H1 (cell line): Measurements from ENCODE around the gene MARVELD2.

ENCODE experiments used
- CBX8 ChIP-seq: fragments of 300-800, 300-1000 bp; sonication (generic); IDR thresholded peaks from 2 replicates; pipeline ENCODE4 v1.7.1; 2016; ENCODE audit warnings: low read depth, low read length, borderline replicate concordance
- NRF1 ChIP-seq: IDR thresholded peaks from 2 replicates; pipeline ENCODE4 v1.6.1; 2011; ENCODE audit warnings: mild to moderate bottlenecking, low read depth, low read length, improper control_type of control experiment
- POLR2AphosphoS5 ChIP-seq: IDR thresholded peaks from 2 replicates; pipeline ENCODE4 v1.6.1; 2011; ENCODE audit warnings: low read depth, low read length
- TF ChIP-seq, protein P1 (sequence below), 3 experiments: IDR thresholded peaks; 1 replicate in 2 of 3; 2 replicates in 1 of 3; pipeline versions ENCODE4 v1.5.1 to v1.6.1; 2011; ENCODE audit warnings: low read length in 3 of 3, mild to moderate bottlenecking in 3 of 3, inconsistent platforms in 2 of 3, low read depth in 1 of 3, moderate library complexity in 1 of 3; ENCODE audit not compliant: insufficient read depth in 1 of 3; ENCODE audit errors: control extremely low read depth in 1 of 3

DNA sequence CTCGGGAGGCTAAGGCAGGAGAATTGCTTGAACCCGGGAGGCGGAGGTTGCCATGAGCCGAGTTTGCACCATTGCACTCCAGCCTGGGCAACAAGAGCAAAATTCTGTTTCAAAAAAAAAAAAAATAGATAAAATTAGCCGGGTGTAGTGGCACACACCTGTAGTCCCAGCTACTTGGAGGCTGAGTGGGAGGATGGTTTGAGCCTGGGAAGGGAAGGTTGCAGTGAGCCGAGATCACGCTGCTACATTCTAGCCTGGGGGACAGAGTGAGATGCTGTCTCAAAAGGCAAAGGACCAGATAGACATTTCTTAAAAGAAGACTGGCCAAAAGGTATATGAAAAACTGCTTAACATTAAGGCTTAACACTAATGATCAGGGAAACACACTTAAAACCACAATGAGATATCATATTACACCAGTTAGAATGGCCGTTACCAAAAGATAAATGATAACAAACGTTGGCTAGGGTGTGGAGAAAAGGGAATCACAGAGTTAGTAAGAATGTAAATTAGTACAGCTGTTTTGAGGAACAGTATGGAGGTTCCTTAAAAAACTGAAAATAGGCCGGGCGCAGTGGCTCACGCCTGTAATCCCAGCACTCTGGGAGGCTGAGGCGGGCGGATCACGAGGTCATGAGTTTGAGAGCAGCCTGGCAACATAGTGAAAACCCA lies 10.1 kb upstream of the MARVELD2 start:
- no peak for TF ChIP-seq NRF1
- TF ChIP-seq, protein P1, sequence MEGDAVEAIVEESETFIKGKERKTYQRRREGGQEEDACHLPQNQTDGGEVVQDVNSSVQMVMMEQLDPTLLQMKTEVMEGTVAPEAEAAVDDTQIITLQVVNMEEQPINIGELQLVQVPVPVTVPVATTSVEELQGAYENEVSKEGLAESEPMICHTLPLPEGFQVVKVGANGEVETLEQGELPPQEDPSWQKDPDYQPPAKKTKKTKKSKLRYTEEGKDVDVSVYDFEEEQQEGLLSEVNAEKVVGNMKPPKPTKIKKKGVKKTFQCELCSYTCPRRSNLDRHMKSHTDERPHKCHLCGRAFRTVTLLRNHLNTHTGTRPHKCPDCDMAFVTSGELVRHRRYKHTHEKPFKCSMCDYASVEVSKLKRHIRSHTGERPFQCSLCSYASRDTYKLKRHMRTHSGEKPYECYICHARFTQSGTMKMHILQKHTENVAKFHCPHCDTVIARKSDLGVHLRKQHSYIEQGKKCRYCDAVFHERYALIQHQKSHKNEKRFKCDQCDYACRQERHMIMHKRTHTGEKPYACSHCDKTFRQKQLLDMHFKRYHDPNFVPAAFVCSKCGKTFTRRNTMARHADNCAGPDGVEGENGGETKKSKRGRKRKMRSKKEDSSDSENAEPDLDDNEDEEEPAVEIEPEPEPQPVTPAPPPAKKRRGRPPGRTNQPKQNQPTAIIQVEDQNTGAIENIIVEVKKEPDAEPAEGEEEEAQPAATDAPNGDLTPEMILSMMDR (IDR thresholded peaks at IDR 0.05; ENCODE audit: control extremely low read depth in 1 of 3, insufficient read depth in 1 of 3, low read depth in 1 of 3, low read length in 3 of 3), result no peak
- TF ChIP-seq POLR2AphosphoS5, result no peak
- no peak for TF ChIP-seq CBX8
